Measurements from ENCODE around the gene SH3YL1.

SH3YL1 gene

DNA sequence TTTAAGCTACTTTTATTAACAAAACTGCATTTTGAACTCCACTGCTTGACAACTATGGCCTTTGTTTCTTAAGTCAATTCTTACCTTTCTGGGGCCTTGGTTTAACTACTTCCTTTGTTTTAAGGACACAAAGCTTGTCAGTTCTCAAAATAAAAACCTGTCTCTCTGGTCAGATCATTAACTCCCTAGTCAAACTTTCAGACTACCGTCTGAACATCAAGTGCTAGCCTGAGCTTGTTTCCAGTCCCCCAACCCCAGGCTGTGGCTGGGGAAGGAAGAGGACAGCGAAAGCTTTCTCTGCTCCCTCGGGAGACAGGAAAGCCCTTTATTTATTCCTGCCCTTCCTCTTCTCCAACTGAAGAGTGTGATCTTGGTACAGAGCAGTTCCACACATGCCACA lies 1.7 kb downstream of the SH3YL1 start:
- CTCF ChIA-PET: no interaction called here
- DNase-seq (ENCODE audit: extremely low spot score): no peak
- POLR2A ChIA-PET: no interaction called here
- TF ChIP-seq FOXA1 (IDR thresholded peaks at IDR 0.05): no peak

- POLR2A ChIA-PET: no interaction called here
- no peak for DNase-seq (ENCODE audit: extremely low spot score)
Measured at GRCh38 chr2:260507-261161, 3.2 kb downstream of the SH3YL1 start.

DNA sequence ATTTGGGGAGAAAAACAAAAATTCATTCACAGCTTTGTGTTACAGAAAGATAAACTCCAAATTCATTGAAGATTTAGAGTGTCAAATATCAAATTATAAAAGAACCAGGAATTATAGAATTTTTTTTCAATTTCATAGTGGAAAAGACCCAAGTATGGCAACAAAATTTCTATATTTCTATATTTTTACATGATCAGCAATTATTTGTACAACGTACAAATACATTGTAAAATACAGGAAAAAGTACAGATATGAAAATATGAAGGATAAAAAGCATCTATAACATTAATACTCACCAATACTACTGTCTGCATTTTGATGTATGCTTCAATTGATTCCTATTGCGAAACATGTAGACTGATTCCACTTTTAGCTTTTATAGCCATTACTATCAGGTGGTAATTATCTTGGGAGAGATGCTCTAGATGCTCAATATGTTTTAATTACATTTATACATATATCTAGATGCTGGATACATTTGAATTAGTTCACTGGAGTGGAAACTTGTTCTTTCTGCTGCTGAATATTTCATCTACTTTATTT lies 4.0 kb downstream of the SH3YL1 start:
- no peak for TF ChIP-seq LEF1 (IDR thresholded peaks at IDR 0.05; ENCODE audit: borderline replicate concordance)
- no peak for TF ChIP-seq CTBP1 (IDR thresholded peaks at IDR 0.05; ENCODE audit: borderline replicate concordance)
- no peak for TF ChIP-seq HDGF (IDR thresholded peaks at IDR 0.05; ENCODE audit: borderline replicate concordance)
- no peak for TF ChIP-seq ELF4 (IDR thresholded peaks at IDR 0.05)
- TF ChIP-seq FOXM1 (IDR thresholded peaks at IDR 0.05; ENCODE audit: borderline replicate concordance): no peak
- no peak for TF ChIP-seq ARNT (IDR thresholded peaks at IDR 0.05)
- no peak for TF ChIP-seq FOXA1 (IDR thresholded peaks at IDR 0.05)
- no peak for TF ChIP-seq BHLHE40 (IDR thresholded peaks at IDR 0.05; ENCODE audit: borderline replicate concordance)
- TF ChIP-seq NFRKB (IDR thresholded peaks at IDR 0.05): no peak
- no peak for TF ChIP-seq L3MBTL2 (conservative IDR thresholded peaks at IDR 0.05)
- TF ChIP-seq SUZ12 (IDR thresholded peaks at IDR 0.05): no peak
- TF ChIP-seq SP1 (IDR thresholded peaks at IDR 0.05): no peak
- no peak for TF ChIP-seq FOXK2 (IDR thresholded peaks at IDR 0.05)
- TF ChIP-seq TARDBP (IDR thresholded peaks at IDR 0.05): no peak
- no peak for TF ChIP-seq PKNOX1 (IDR thresholded peaks at IDR 0.05)
- TF ChIP-seq ZNF384 (IDR thresholded peaks at IDR 0.05): no peak
- ChIA-PET CTCF (no interaction called here), POLR2A (no interaction called here)
- no peak for DNase-seq (ENCODE audit: extremely low spot score)

More at GRCh38 chr2:260507-261161, 3.2 kb downstream of the SH3YL1 start:
- CTCF ChIA-PET: no interaction called here
- no peak for TF ChIP-seq SP1 (IDR thresholded peaks at IDR 0.05)
- TF ChIP-seq SUZ12 (IDR thresholded peaks at IDR 0.05): no peak
- no peak for TF ChIP-seq L3MBTL2 (conservative IDR thresholded peaks at IDR 0.05)
- TF ChIP-seq FOXA1 (IDR thresholded peaks at IDR 0.05): no peak
- TF ChIP-seq PKNOX1 (IDR thresholded peaks at IDR 0.05): no peak
- TF ChIP-seq ZNF384 (IDR thresholded peaks at IDR 0.05): no peak
- no peak for TF ChIP-seq BHLHE40 (IDR thresholded peaks at IDR 0.05; ENCODE audit: borderline replicate concordance)
- no peak for TF ChIP-seq HDGF (IDR thresholded peaks at IDR 0.05; ENCODE audit: borderline replicate concordance)

- TF ChIP-seq FOXK2 (IDR thresholded peaks at IDR 0.05) (no peak), SP1 (IDR thresholded peaks at IDR 0.05) (no peak), CTBP1 (IDR thresholded peaks at IDR 0.05; ENCODE audit: borderline replicate concordance) (no peak), ELF4 (IDR thresholded peaks at IDR 0.05) (no peak), ZNF384 (IDR thresholded peaks at IDR 0.05) (no peak), LEF1 (IDR thresholded peaks at IDR 0.05; ENCODE audit: borderline replicate concordance) (no peak), FOXA1 (IDR thresholded peaks at IDR 0.05) (no peak), PKNOX1 (IDR thresholded peaks at IDR 0.05) (no peak), TARDBP (IDR thresholded peaks at IDR 0.05) (no peak), SUZ12 (IDR thresholded peaks at IDR 0.05) (no peak)
- ChIA-PET CTCF (no interaction called here), POLR2A (no interaction called here)
- no peak for DNase-seq (ENCODE audit: extremely low spot score)
Measured at GRCh38 chr2:258933-259332, 4.9 kb downstream of the SH3YL1 start.

GRCh38 chr2:257842-258241 lies 6.0 kb downstream of the SH3YL1 start:
- CTCF ChIA-PET: no interaction called here
- no peak for DNase-seq (ENCODE audit: extremely low spot score)
- no peak for TF ChIP-seq L3MBTL2 (conservative IDR thresholded peaks at IDR 0.05)
- TF ChIP-seq ELF4 (IDR thresholded peaks at IDR 0.05): no peak
- no peak for TF ChIP-seq HDGF (IDR thresholded peaks at IDR 0.05; ENCODE audit: borderline replicate concordance)
- TF ChIP-seq TARDBP (IDR thresholded peaks at IDR 0.05): no peak
- TF ChIP-seq SUZ12 (IDR thresholded peaks at IDR 0.05): no peak
- TF ChIP-seq FOXM1 (IDR thresholded peaks at IDR 0.05; ENCODE audit: borderline replicate concordance): no peak
- no peak for TF ChIP-seq ARNT (IDR thresholded peaks at IDR 0.05)
- TF ChIP-seq BHLHE40 (IDR thresholded peaks at IDR 0.05; ENCODE audit: borderline replicate concordance): no peak
- no peak for TF ChIP-seq PKNOX1 (IDR thresholded peaks at IDR 0.05)
- POLR2A ChIA-PET: no interaction called here

DNA sequence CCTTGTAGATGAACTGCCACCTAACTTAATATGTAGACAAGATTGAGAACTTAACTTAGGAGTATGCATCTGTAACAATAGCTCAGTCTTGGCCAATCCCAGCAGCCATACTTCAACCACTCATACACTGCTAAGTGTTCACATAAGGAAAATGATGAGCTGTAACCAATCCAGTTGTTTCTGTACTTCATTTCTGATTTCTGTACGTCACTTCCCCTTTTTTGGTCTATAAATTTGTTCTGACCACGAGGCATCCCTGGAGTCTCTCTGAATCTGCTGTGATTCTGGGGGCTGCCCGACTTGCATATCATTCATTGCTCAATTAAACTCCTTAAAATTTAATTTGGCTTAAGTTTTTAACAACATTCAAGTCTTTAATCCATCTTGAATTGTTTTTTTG lies 6.4 kb downstream of the SH3YL1 start:
- CTCF ChIA-PET: no interaction called here
- TF ChIP-seq ZNF384 (IDR thresholded peaks at IDR 0.05): no peak
- no peak for TF ChIP-seq TARDBP (IDR thresholded peaks at IDR 0.05)
- no peak for TF ChIP-seq ARNT (IDR thresholded peaks at IDR 0.05)
- TF ChIP-seq L3MBTL2 (conservative IDR thresholded peaks at IDR 0.05): no peak
- TF ChIP-seq SUZ12 (IDR thresholded peaks at IDR 0.05): no peak
- TF ChIP-seq CTBP1 (IDR thresholded peaks at IDR 0.05; ENCODE audit: borderline replicate concordance): no peak
- no peak for TF ChIP-seq LEF1 (IDR thresholded peaks at IDR 0.05; ENCODE audit: borderline replicate concordance)
- TF ChIP-seq FOXK2 (IDR thresholded peaks at IDR 0.05): no peak
- TF ChIP-seq SP1 (IDR thresholded peaks at IDR 0.05): no peak
- no peak for TF ChIP-seq FOXA1 (IDR thresholded peaks at IDR 0.05)
- TF ChIP-seq NFRKB (IDR thresholded peaks at IDR 0.05): no peak
- TF ChIP-seq BHLHE40 (IDR thresholded peaks at IDR 0.05; ENCODE audit: borderline replicate concordance): no peak
- TF ChIP-seq HDGF (IDR thresholded peaks at IDR 0.05; ENCODE audit: borderline replicate concordance): no peak
- TF ChIP-seq FOXM1 (IDR thresholded peaks at IDR 0.05; ENCODE audit: borderline replicate concordance): no peak
- TF ChIP-seq PKNOX1 (IDR thresholded peaks at IDR 0.05): no peak
- TF ChIP-seq ELF4 (IDR thresholded peaks at IDR 0.05): no peak
- POLR2A ChIA-PET: no interaction called here
- DNase-seq (ENCODE audit: extremely low spot score): no peak
